Smooth muscle cell of the pulmonary artery (primary cell): Measurements from ENCODE around the gene CHAD. TPM values are rescaled to one million over a fixed set of nuclear protein-coding genes. Genes with fewer than 3 reads are reported as not detected.

Source experiments
- total RNA-seq: library from RNA; depleted of rRNA; stranded (reverse); fragments of >200 nt; gene quantifications from 2 replicates; pipeline ENCODE4 v1.2.3, GENCODE V29; 2014

Gene CHAD
- total RNA-seq: not detected in 2 replicates

GRCh38 chr17:50468304-50469207, at the start of gene CHAD:
Gene CHAD, minus strand, starts transcription at chr17:50468880. Its CDS starts 67 bp downstream, at chr17:50468813.

GRCh38 chr17:50507871-50508572, 39.3 kb upstream of the CHAD start, which contains the start of gene MYCBPAP:
Gene MYCBPAP, plus strand, starts transcription at chr17:50508439. Its CDS starts 236 bp downstream, at chr17:50508675.

GRCh38 chr17:50478391-50479381, 10.0 kb upstream of the CHAD start, which contains the start of gene RSAD1:
Gene RSAD1, plus strand, starts transcription at chr17:50478860. Its CDS starts 25 bp downstream, at chr17:50478885.

GRCh38 chr17:50425682-50426471, 42.8 kb downstream of the CHAD start, which contains the start of gene ACSF2:
Gene ACSF2, plus strand, starts transcription at chr17:50426218. Its CDS starts 44 bp downstream, at chr17:50426262.

Other genes with a start within 250 kb of the CHAD start
- 0.07 TPM in 1 of 2 replicates, not detected in the other for gene TMEM92, start 194.4 kb downstream of the CHAD start, total RNA-seq
- gene XYLT2, start 122.8 kb downstream of the CHAD start, total RNA-seq: 72.3 and 98.2 TPM in 2 replicates
- gene MRPL27, start 95.7 kb downstream of the CHAD start, total RNA-seq: 27.3 and 30.0 TPM in 2 replicates
- 2.0 and 4.0 TPM in 2 replicates for gene EME1, start 95.7 kb downstream of the CHAD start, total RNA-seq
- 158 and 162 TPM in 2 replicates for gene LRRC59, start 71.4 kb downstream of the CHAD start, total RNA-seq
- 17.5 and 36.8 TPM in 2 replicates for gene ACSF2, start 42.7 kb downstream of the CHAD start, total RNA-seq
- gene RSAD1, start 10.0 kb upstream of the CHAD start, total RNA-seq: 13.8 and 25.9 TPM in 2 replicates
- 1.6 and 1.7 TPM in 2 replicates for gene MYCBPAP, start 39.6 kb upstream of the CHAD start, total RNA-seq
- 0.07 TPM in 1 of 2 replicates, not detected in the other for gene EPN3, start 63.9 kb upstream of the CHAD start, total RNA-seq
- gene SPATA20, start 78.3 kb upstream of the CHAD start, total RNA-seq: 57.2 and 57.9 TPM in 2 replicates
- 0.59 and 0.65 TPM in 2 replicates for gene CACNA1G, start 91.8 kb upstream of the CHAD start, total RNA-seq
- 18.2 and 29.7 TPM in 2 replicates for gene ABCC3, start 166.0 kb upstream of the CHAD start, total RNA-seq
- 28.4 and 30.6 TPM in 2 replicates for gene ANKRD40, start 239.0 kb upstream of the CHAD start, total RNA-seq